Esophagus (tissue), 2 donors: ENCODE results near the gene MAFG. TPM values are rescaled to one million over a fixed set of nuclear protein-coding genes. Genes with fewer than 3 reads are reported as not detected.

Experiments
- H3K27ac ChIP-seq, 2 donors: one replicate each; pipeline ENCODE4 v1.5.1; 2013; ENCODE audit warnings: low read depth in 2 of 2, mild to moderate bottlenecking in 2 of 2, inconsistent platforms in 1 of 2, low read length in 1 of 2, moderate library complexity in 1 of 2
- H3K27me3 ChIP-seq, 2 donors: one replicate each; pipeline ENCODE4 v1.6.1; 2013; ENCODE audit warnings: low read length in 2 of 2, control low read depth in 1 of 2, mild to moderate bottlenecking in 1 of 2; ENCODE audit not compliant: insufficient read depth in 2 of 2, control insufficient read depth in 1 of 2
- H3K36me3 ChIP-seq, 2 donors: one replicate each; pipeline ENCODE4 v1.6.1; 2013; ENCODE audit warnings: low read length in 1 of 2; ENCODE audit not compliant: control insufficient read depth in 2 of 2, insufficient read depth in 2 of 2
- H3K4me1 ChIP-seq, 2 donors: one replicate each; pipeline ENCODE4 v1.6.1; 2013; ENCODE audit warnings: low read length in 1 of 2; ENCODE audit not compliant: control insufficient read depth in 2 of 2, insufficient read depth in 2 of 2
- H3K4me3 ChIP-seq, 2 donors: one replicate each; pipeline ENCODE4 v1.5.1; 2013; ENCODE audit warnings: low read length in 2 of 2, mild to moderate bottlenecking in 2 of 2, low read depth in 1 of 2, moderate library complexity in 1 of 2
- H3K9me3 ChIP-seq, 2 donors: one replicate each; pipeline ENCODE4 v1.6.1; 2013; ENCODE audit warnings: mild to moderate bottlenecking in 2 of 2, low read depth in 1 of 2, low read length in 1 of 2, moderate library complexity in 1 of 2; ENCODE audit not compliant: control insufficient read depth in 2 of 2, insufficient read depth in 1 of 2
- WGBS, 2 donors: extraction: QIAGEN DNeasy Blood & Tissue Kit; methylation state at CpG; one replicate each; pipeline ENCODE4 v1.1.7; 2013; 5-methylcytosine and 5-hydroxymethylcytosine counted together
- polyA plus RNA-seq, 2 donors: library from polyadenylated mRNA; stranded (reverse); fragments of 200-250 nt; gene quantifications; one replicate each; pipeline ENCODE4 v1.2.3, GENCODE V29; 2013
- donor health status: healthy with polysubstance abuse.
- donor health status: Bipolar disorder and iron deficiency.

The MAFG gene
- polyA plus RNA-seq, 2 donors = 10.3 to 11.9 TPM

DNA sequence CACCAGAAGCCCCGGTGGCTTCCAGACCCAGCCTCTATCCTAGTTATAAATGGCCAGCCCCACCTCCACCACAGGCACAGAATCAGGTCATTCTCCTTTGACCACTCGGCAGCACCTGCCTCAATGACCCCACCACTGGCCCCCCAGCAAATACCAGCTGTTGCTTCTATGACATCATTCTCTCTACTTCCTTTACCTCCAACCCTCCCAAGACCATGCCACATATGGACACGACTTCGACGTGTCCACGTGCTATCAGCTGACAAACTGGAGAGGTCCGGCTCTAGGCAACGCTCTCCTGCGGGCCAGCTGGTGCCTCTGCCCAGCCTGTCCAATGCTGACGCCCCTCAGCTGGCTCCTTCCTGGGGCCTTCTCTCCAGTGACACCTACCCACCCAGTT, 42.1 kb downstream of the MAFG start:
- peaks cover 16 to 45% of the 10 kb centered on the region in 2 donors for H3K36me3 ChIP-seq
- no peak overlapping the region for H3K4me3 ChIP-seq
- 81 to 89% methylated on average over 10 of the region's 10 CpGs for WGBS, 2 donors
- peaks cover 3 to 15% of the 10 kb centered on the region in 2 donors for H3K4me1 ChIP-seq
- no peaks in the 10 kb centered on the region for H3K9me3 ChIP-seq
- H3K27ac ChIP-seq = peak overlapping the region; percentile 85 to 93
- H3K27me3 ChIP-seq = no peaks in the 10 kb centered on the region

DNA sequence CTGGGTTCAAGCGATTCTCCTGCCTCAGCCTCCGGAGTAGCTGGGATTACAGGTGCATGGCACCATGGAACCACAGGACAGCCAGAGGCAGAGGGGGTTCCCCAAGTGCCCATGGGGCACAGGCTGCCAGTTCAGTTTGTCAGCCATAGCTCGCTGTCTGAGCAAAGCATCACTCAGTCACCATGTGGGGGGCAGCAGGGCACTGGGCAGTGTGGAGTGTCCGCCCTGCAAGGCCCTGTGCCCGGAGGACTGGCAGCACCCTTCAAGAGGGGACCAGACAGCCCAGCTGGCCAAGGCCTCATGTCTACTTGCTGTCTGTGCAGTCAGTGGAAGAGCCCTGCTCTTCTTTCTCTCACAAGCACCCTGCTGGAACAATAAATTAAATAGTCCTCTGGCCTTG, 42.6 kb downstream of the MAFG start:
- Histone ChIP-seq H3K4me1 (peaks cover 0 to 13% of the 10 kb centered on the region in 2 donors), H3K9me3 (no peaks in the 10 kb centered on the region), H3K36me3 (peaks cover 16 to 45% of the 10 kb centered on the region in 2 donors), H3K27me3 (no peaks in the 10 kb centered on the region), H3K27ac (peak overlapping the region; percentile 85 to 93), H3K4me3 (no peak overlapping the region)
- 92 to 95% methylated on average over 5 of the region's 5 CpGs for WGBS, 2 donors

DNA sequence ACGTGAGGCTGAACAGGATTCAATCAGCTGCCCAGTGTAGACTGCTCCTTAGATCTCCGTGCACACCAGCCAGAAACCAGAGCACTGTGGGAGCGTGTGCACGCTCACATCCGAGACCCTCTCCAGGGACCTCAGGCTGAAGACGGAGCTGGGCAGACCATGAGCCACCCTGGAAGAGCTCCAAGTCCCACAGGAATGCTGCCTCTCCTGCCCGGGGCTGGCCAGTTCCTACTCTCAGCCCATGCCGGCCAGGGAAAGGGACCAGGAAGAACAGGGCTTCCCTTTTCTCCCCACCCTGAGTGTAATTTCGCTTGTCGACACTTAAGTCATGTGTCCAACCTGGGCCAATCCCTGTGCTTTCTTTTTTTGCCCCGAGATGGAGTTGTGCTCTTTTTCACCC, 43.0 kb downstream of the MAFG start:
- H3K4me3 ChIP-seq = no peak overlapping the region
- H3K36me3 ChIP-seq = peaks cover 13 to 42% of the 10 kb centered on the region in 2 donors
- peaks cover 0 to 13% of the 10 kb centered on the region in 2 donors for H3K4me1 ChIP-seq
- H3K27ac ChIP-seq = peak overlapping the region in 1 of 2 donors; percentile 44
- H3K27me3 ChIP-seq = no peaks in the 10 kb centered on the region
- 69 to 79% methylated on average over 11 of the region's 11 CpGs for WGBS, 2 donors
- H3K9me3 ChIP-seq = no peaks in the 10 kb centered on the region

DNA sequence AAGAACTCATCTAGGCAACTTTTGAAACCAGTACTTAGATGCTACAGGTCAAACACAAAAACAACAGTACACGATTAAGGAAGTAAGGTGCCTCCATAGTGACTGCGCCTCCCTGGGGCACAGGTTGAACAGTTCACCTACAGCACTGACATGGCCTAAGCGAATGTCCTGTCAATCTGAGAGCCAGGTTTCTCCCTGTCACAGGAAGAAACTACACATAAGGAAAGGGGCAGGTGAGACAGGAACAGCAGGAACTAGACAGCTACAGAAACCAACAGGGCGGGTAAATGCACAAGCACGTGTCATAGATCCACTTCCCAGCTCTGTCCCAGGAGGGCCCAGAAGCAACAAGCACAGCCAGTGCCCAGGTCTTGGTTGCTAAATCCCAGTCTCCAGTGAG, 48.4 kb downstream of the MAFG start:
- H3K36me3 ChIP-seq = peaks cover 0 to 3% of the 10 kb centered on the region in 2 donors
- H3K27ac ChIP-seq = peak overlapping the region; percentile 82 to 93
- H3K4me3 ChIP-seq = no peak overlapping the region
- no peaks in the 10 kb centered on the region for H3K9me3 ChIP-seq
- H3K27me3 ChIP-seq = no peaks in the 10 kb centered on the region
- 72 to 77% methylated on average over 5 of the region's 5 CpGs for WGBS, 2 donors
- H3K4me1 ChIP-seq = no peaks in the 10 kb centered on the region

DNA sequence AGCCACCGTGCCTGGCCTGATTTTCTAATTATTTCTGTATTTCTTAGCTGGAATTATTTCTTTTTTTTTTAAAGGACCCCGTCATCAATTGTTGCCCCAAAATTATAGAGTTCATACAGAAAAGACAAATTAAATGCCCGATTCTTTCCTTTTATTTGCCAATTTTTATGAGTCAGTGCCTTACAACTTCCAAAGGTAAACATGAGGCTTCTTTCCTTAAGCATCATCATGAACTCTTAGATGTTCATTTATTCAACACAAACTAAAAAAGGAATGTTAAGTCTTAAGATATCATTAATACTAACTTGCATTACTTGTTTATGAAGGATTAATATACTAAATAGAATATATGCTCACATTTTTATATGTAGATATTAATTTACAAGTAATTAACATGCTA, 49.2 kb downstream of the MAFG start:
- H3K27me3 ChIP-seq = no peaks in the 10 kb centered on the region
- 77 to 89% methylated on average over 3 of the region's 3 CpGs for WGBS, 2 donors
- H3K4me3 ChIP-seq = no peak overlapping the region
- H3K4me1 ChIP-seq = no peaks in the 10 kb centered on the region
- H3K9me3 ChIP-seq = no peaks in the 10 kb centered on the region
- H3K36me3 ChIP-seq = peaks cover 0 to 2% of the 10 kb centered on the region in 2 donors
- H3K27ac ChIP-seq = no peak overlapping the region

DNA sequence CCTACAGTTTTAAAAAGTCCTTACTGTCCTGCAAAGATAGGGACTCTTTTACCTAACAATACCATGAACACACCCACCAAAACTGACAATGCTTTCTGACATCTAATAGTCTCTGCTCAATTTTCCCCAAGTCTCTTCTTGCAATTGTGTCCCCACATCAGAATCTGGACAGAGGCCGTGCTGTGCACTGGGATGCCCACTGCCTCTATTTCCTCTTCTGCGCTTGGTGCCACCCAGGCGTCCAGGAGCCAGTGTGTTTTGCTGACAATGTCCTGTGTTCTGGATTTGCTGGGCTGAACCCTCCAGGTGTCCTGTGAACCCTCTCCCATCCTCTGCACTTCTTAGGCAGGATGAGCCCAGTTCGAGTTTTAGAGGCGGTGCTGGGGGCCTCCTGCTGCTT, 50.0 kb downstream of the MAFG start:
- H3K9me3 ChIP-seq = no peaks in the 10 kb centered on the region
- H3K4me3 ChIP-seq = no peak overlapping the region
- H3K36me3 ChIP-seq = peaks cover 0 to 2% of the 10 kb centered on the region in 2 donors
- H3K27me3 ChIP-seq = no peaks in the 10 kb centered on the region
- H3K4me1 ChIP-seq = peaks cover 0 to 2% of the 10 kb centered on the region in 2 donors
- no peak overlapping the region for H3K27ac ChIP-seq
- WGBS, 2 donors = 95 to 97% methylated on average over 5 of the region's 5 CpGs

DNA sequence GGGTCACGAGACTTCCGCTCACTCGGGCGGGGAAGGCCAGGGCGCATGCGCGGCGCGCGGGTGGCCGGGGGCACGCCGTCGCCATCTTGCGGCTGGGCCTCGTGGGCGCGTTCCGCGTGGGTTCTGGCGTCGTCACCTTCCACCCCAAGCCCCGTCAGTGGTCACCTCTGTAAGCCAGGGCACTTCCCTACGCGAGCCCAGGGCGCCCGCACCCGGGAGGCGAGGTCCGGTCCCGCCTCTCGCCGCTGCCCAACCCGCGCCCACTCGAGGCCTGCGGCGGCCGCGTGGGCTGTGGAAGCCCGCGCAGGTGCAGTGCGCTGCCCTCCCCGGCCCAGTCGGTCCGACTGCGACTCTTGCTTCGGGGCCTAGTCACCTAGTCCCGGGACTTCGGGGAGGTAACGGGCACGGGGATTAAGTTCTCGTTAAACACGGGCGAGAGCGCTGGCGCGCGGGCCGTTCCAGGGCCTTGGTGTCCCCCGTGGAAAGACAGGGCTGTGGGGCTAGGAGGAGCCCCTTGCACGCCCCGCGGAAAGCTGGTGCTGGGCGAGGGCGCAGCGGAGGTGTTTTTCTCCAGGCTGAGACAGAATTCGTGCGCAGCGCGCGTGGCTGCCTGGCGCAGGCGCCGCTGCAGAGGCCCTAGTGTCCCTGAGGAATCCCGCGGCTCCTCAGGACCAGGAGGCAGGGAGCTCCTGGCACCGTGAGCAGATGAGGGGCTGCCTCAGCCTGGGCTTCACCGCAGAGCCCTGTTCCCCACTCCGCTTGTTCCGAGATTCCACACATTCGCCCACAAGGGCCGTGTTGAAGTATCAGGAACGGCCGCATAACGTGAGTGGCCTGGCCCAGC, 55.9 kb downstream of the MAFG start:
- H3K27me3 ChIP-seq = no peaks in the 10 kb centered on the region
- H3K27ac ChIP-seq = peak overlapping the region; percentile 98
- peak overlapping the region; percentile 81 to 95 for H3K4me3 ChIP-seq
- H3K4me1 ChIP-seq = peaks cover 3 to 19% of the 10 kb centered on the region in 2 donors
- H3K9me3 ChIP-seq = no peaks in the 10 kb centered on the region
- H3K36me3 ChIP-seq = peaks cover 8 to 21% of the 10 kb centered on the region in 2 donors
- WGBS, 2 donors = 0 to 1% methylated on average over 64 to 86 of the region's 86 CpGs

DNA sequence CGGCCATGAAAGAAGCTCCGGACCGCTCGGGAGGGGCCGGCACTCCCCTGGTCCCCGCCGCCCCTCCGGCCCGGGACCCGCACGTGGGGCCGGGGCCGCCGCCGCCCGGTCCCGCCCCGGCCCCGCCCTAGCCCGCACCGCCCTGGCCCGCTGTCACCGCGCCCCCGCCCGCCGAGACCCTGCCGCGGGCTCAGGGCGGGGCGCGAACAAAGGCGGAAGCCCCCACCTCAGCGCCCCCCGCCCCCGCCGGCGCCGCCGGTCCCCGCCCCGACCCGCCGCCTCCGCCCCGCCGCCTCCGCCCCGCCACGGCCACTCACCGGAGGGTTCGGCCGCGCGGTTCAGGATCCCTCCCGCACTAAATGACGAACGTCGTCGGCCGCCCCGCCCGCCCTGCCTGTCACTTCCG, 56.6 kb downstream of the MAFG start, which contains the start of gene ARHGDIA:
Gene ARHGDIA, minus strand, starts transcription at position 357 of the 406 bp plus-strand sequence. CDS start 1,407 bp downstream, outside the sequence.
- H3K4me1 ChIP-seq = peaks cover 3 to 20% of the 10 kb centered on the region in 2 donors
- no peaks in the 10 kb centered on the region for H3K9me3 ChIP-seq
- 0 to 2% methylated on average over 32 to 64 of the region's 64 CpGs for WGBS, 2 donors

DNA sequence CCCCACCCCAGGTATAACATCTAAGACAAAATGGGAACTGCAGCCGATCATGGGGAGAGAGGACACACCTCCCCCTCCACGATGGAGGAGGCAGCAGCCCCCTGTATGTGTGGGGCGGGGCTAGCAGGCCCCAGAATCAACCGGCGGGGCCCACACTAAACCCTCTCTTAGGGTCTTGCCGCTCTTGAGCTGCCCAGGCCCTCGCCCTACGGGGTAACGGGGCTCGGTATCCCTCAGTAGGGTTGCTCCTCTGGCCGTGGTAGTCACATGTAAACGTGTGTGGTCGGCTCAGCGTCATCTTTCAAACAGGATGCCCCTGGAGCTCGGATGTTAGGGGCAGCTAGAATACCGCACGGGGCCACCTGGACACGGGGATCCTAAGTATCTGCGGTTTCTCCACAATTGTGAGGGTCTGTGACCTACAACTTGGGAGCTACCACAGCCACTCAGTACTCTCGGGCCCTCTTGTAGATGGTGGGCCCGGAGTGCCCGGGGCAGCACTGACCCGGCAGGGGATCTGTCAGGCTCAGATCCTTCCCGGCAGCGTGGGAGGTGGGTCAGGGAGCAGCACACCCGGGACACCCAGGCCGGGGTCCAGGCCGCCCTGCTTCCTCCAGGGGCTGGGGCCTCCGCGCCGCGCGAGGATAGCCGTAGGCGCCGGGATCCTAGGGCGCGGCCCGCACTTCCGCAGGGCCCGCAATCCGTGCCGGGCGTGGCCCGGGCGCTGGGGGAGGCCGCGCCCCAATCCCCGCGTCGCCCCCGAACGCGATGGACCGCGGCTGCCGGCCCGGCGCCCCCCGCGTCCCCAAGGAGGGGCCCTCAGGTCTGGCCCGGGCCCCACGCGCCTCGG, 57.2 kb downstream of the MAFG start:
- peaks cover 3 to 25% of the 10 kb centered on the region in 2 donors for H3K4me1 ChIP-seq
- H3K9me3 ChIP-seq = no peaks in the 10 kb centered on the region
- 1 to 2% methylated on average over 49 to 65 of the region's 65 CpGs for WGBS, 2 donors
- H3K4me3 ChIP-seq = peak overlapping the region; percentile 68 to 95
- H3K27me3 ChIP-seq = no peaks in the 10 kb centered on the region
- peaks cover 8 to 23% of the 10 kb centered on the region in 2 donors for H3K36me3 ChIP-seq
- peak overlapping the region; percentile 98 for H3K27ac ChIP-seq

More for the DNA sequence above, 56.6 kb downstream of the MAFG start, which contains the start of gene ARHGDIA:
- Histone ChIP-seq H3K27ac (peak within 1 kb of the TSS; percentile 98), H3K4me3 (peak within 1 kb of the TSS; percentile 81 to 95), H3K36me3 (peaks cover 8 to 23% of the 10 kb centered on the region in 2 donors), H3K27me3 (no peaks in the 10 kb centered on the region)
